Right lobe of liver (tissue), 6 donors: ENCODE data around the gene SMIM43. TPM values are rescaled to one million over a fixed set of nuclear protein-coding genes. Genes with fewer than 3 reads are reported as not detected.

Source experiments
- ATAC-seq, 4 donors: fragments of 200-7000 bp; cut with Tn5 transposase; one replicate each; pipeline ENCODE4 v1.9.1; 2020; ENCODE audit warnings: mild to moderate bottlenecking in 4 of 4, moderate library complexity in 4 of 4
- DNase-seq, 3 donors: peaks; one replicate each; pipeline ENCODE4 v3.0.0-alpha.2; 2020
- H3K27ac ChIP-seq, 3 donors: fragments of 200-600 bp; one replicate each; pipeline ENCODE4 v1.8.0; 2022
- H3K27me3 ChIP-seq, 2 donors: fragments of 200-600 bp; one replicate each; pipeline ENCODE4 v1.8.0; 2022
- H3K36me3 ChIP-seq, 4 donors: fragments of 200-600 bp; sonication (generic) in 1 of 4; one replicate each; pipeline versions ENCODE4 v1.5.1 to v1.8.0; 2017 to 2022; ENCODE audit warnings: control low read depth in 1 of 4
- H3K4me1 ChIP-seq, 4 donors: fragments of 200-600 bp; sonication (generic) in 1 of 4; one replicate each; pipeline versions ENCODE4 v1.5.1 to v1.8.0; 2017 to 2022; ENCODE audit warnings: control low read depth in 1 of 4
- H3K4me3 ChIP-seq, 3 donors: fragments of 200-600 bp; one replicate each; pipeline ENCODE4 v1.8.0; 2022
- H3K9me3 ChIP-seq, 4 donors: fragments of 200-600 bp; sonication (generic) in 1 of 4; one replicate each; pipeline versions ENCODE4 v1.5.1 to v1.8.0; 2017 to 2022; ENCODE audit warnings: control low read depth in 1 of 4
- POLR2A ChIP-seq: fragments of 450-650 bp; IDR thresholded peaks from one replicate; pipeline ENCODE4 v1.6.1; 2017; ENCODE audit warnings: antibody characterized with exemption, mild to moderate bottlenecking
- WGBS: methylation state at CpG from one replicate; pipeline ENCODE4 v1.1.6; 2018; ENCODE audit warnings: low coverage, low lambda C conversion rate; ENCODE audit not compliant: insufficient coverage; ENCODE audit errors: missing lambda C conversion rate; 5-methylcytosine and 5-hydroxymethylcytosine counted together
- intact Hi-C, 2 donors: fragments of 100-400 bp; cut with DNase I; formaldehyde crosslinking; loops; one replicate each; pipeline versions ENCODE4 v1.11.2 to v1.14.1; 2022
- total RNA-seq, 6 experiments: library from RNA; depleted of rRNA in 2 of 6; stranded (reverse); fragments of >200 nt in 2 of 6; fragmentation: NEBNext Ultra II Directional in 3 of 6; extraction: Animal tissue kit (Norgen Biotek cat#: 25700) in 3 of 6; gene quantifications; one replicate each; pipeline versions ENCODE4 v1.1.0 to v1.2.4, GENCODE V29; 2016 to 2023
- TF ChIP-seq, protein P1 (sequence below), 4 donors: fragments of 200-600 bp in 3 of 4; fragments of 450-650 bp in 1 of 4; IDR thresholded peaks; one replicate each; pipeline versions ENCODE4 v1.5.1 to v1.8.0; 2016 to 2022; ENCODE audit warnings: antibody characterized with exemption in 4 of 4, mild to moderate bottlenecking in 2 of 4
- donor health status: DM: no; HTN: yes; CAD: no.
- donor health status: DM: no; HTN: no; CAD: no.
- donor health status: DM: no; HTN: no; CAD: no.
- donor health status: DM: no; HTN: yes; CAD: no.
- donor health status: DM: no; HTN: yes; CAD: no.

The SMIM43 gene
- total RNA-seq, 6 experiments from 2014 or later: not detected

DNA sequence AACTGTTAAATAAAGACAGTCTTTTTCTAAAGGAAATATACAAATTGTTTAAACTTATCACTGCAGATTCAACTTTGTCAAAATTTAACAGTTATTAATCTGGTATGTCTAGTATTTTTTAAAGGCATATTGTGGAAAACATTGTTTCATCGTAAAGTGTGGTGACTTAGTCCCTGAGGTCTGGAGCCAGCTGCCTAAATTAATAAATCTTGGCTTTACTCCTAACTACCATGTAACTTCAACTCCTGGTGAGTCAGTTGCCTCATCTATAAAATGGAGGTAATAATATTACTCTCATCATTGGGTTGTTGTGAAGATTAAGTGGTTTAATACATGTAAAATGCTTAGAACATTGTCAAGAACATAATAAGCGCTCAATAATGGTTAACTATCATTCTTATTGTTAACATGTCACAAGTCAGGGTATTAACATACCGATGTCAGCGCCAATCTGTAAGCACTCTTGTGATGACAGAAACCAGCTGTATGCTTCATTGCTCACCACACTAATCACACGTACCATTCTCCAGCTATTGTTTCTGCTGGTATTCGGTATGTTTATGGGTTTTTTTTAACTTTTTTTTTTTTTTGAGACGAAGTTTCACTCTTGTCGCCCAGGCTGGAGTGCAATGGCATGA, 14.1 kb upstream of the SMIM43 start:
- DNase-seq: no peak
- no peaks in the 10 kb centered on the region for H3K9me3 ChIP-seq
- 77% methylated on average over 8 of the region's 8 CpGs for WGBS
- H3K27ac ChIP-seq: no peak overlapping the region
- intact Hi-C loops: no loop called here
- no peak overlapping the region for H3K4me3 ChIP-seq
- no peaks in the 10 kb centered on the region for H3K4me1 ChIP-seq
- TF ChIP-seq, protein P1, sequence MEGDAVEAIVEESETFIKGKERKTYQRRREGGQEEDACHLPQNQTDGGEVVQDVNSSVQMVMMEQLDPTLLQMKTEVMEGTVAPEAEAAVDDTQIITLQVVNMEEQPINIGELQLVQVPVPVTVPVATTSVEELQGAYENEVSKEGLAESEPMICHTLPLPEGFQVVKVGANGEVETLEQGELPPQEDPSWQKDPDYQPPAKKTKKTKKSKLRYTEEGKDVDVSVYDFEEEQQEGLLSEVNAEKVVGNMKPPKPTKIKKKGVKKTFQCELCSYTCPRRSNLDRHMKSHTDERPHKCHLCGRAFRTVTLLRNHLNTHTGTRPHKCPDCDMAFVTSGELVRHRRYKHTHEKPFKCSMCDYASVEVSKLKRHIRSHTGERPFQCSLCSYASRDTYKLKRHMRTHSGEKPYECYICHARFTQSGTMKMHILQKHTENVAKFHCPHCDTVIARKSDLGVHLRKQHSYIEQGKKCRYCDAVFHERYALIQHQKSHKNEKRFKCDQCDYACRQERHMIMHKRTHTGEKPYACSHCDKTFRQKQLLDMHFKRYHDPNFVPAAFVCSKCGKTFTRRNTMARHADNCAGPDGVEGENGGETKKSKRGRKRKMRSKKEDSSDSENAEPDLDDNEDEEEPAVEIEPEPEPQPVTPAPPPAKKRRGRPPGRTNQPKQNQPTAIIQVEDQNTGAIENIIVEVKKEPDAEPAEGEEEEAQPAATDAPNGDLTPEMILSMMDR (IDR thresholded peaks at IDR 0.05): no peak
- TF ChIP-seq POLR2A: no peak
- no peaks in the 10 kb centered on the region for H3K36me3 ChIP-seq
- ATAC-seq: no peak
- H3K27me3 ChIP-seq: no peaks in the 10 kb centered on the region

DNA sequence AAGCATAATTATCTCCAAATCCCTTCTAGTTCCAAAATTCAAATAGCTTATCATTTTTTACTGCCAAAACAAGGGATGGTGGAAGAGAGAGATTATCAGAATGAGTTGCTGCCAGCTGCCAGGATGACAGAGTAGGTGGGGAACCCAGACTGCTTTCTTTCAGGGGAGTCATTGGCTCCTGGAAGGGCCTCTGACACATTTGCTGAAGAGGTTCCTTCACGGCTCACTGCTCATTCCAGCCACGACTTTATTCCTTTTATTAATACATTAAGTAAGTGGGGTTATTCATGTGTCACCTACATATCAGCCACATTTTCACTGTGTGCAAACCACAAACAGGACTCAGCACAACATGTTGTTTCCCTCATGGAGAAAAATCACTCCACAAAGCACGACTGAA, 12.7 kb upstream of the SMIM43 start:
- Histone ChIP-seq H3K36me3 (no peaks in the 10 kb centered on the region), H3K27me3 (no peaks in the 10 kb centered on the region), H3K4me3 (no peak overlapping the region), H3K9me3 (no peaks in the 10 kb centered on the region), H3K4me1 (no peaks in the 10 kb centered on the region), H3K27ac (no peak overlapping the region)
- no peak for ATAC-seq
- WGBS: 43% methylated on average over 3 of the region's 3 CpGs
- TF ChIP-seq, protein P1 (IDR thresholded peaks at IDR 0.05): no peak
- no peak for TF ChIP-seq POLR2A
- DNase-seq: no peak
- intact Hi-C loops: no loop called here

DNA sequence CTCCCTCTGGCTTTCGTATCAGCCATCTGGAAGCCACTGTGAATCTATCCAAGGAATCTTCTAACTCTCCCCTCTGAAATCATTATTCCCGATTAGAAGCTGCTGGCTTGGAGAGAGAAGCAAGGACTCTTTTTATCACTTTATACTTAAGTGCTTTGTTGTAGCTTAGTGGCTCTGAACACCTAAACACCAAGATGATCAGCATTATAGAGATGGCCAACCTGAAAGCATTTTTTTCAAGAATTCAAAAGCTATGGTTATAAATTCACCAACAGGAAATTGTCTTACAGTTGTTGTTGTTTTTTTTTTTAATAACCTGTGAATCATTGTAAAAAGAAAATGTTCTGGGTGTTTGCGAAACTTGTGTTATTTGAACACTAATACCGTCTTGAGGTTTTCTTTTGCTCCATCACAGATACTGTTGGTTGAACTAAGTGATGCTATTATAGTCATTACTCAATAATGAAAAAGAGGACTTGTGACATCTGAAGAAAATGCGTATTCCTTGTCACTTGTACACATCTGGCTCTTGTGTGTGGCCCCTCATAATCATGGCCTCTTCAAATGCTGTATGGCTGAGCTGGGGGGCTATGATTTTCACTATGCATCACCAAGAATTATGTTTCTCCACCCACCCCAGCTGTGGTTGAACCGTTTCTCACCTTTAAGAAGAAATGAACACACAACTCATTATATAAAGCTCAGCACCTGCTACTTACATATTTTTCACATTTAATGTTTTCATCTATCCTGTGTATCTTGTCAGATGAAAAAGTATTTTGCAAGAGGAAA, 11.8 kb upstream of the SMIM43 start:
- intact Hi-C loops: no loop called here
- no peak overlapping the region for H3K4me3 ChIP-seq
- H3K27me3 ChIP-seq: no peaks in the 10 kb centered on the region
- no peaks in the 10 kb centered on the region for H3K9me3 ChIP-seq
- no peak overlapping the region for H3K27ac ChIP-seq
- no peak for ATAC-seq
- WGBS: 57% methylated on average over 6 of the region's 6 CpGs
- no peak for DNase-seq
- H3K4me1 ChIP-seq: no peaks in the 10 kb centered on the region
- H3K36me3 ChIP-seq: no peaks in the 10 kb centered on the region
- no peak for TF ChIP-seq POLR2A
- TF ChIP-seq, protein P1 (IDR thresholded peaks at IDR 0.05): no peak

DNA sequence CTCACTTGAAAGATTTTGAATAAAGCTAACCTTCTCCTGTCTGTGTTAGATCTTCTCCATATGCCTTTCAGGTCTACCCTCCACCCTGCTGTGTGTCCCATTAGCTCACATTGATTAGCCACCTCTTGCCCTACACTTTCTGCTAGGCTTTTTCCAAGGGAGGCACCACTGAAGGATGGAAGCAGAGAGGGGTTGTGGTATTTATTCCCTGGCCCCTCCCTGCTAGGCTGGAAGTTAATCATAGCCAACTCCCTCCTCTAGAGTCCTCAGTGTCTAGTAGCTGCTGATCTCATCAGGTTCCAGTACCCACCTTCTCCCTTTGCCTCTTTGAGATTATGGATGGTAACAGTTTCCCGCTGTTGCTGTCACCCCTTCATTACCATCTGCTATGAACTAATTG, 8.9 kb upstream of the SMIM43 start:
- intact Hi-C loops: no loop called here
- no peak for ATAC-seq
- TF ChIP-seq, protein P1 (IDR thresholded peaks at IDR 0.05): no peak
- no peak for TF ChIP-seq POLR2A
- no peaks in the 10 kb centered on the region for H3K4me1 ChIP-seq
- WGBS: 71% methylated on average over 1 of the region's 1 CpG
- no peak overlapping the region for H3K27ac ChIP-seq
- no peaks in the 10 kb centered on the region for H3K9me3 ChIP-seq
- DNase-seq: no peak
- no peaks in the 10 kb centered on the region for H3K27me3 ChIP-seq
- no peak overlapping the region for H3K4me3 ChIP-seq
- no peaks in the 10 kb centered on the region for H3K36me3 ChIP-seq
